Thoracic aorta (tissue), 2 donors: ENCODE results near the gene PKD1. TPM values are rescaled to one million over a fixed set of nuclear protein-coding genes. Genes with fewer than 3 reads are reported as not detected.

Source experiments
- ATAC-seq: fragments of 150-250 bp; one replicate; pipeline ENCODE4 v1.8.0; 2017; ENCODE audit warnings: low read depth; ENCODE audit not compliant: insufficient number of reproducible peaks, low FRiP score
- DNase-seq: peaks from one replicate; pipeline ENCODE4 v3.0.0-alpha.2; 2020; ENCODE audit warnings: low spot score
- H3K27ac ChIP-seq, 2 donors: fragments of 200-600 bp; sonication (generic); 1 replicate in 1 of 2; 2 replicates in 1 of 2; pipeline ENCODE4 v1.5.1; 2016; ENCODE audit warnings: mild to moderate bottlenecking in 2 of 2, moderate library complexity in 2 of 2
- H3K27me3 ChIP-seq: fragments of 200-600 bp; sonication (generic); replicated peaks from 2 replicates; pipeline ENCODE4 v1.6.0; 2016; ENCODE audit warnings: mild to moderate bottlenecking; ENCODE audit not compliant: insufficient read depth
- H3K36me3 ChIP-seq: fragments of 200-600 bp; sonication (generic); one replicate; pipeline ENCODE4 v1.5.1; 2016
- H3K4me1 ChIP-seq, 2 donors: fragments of 200-600 bp; sonication (generic); 1 replicate in 1 of 2; 2 replicates in 1 of 2; pipeline versions ENCODE4 v1.5.1 to v1.6.0; 2016; ENCODE audit warnings: low read depth in 2 of 2, mild to moderate bottlenecking in 1 of 2; ENCODE audit not compliant: control insufficient read depth in 1 of 2
- H3K4me3 ChIP-seq: fragments of 200-600 bp; sonication (generic); 2 replicates; pipeline ENCODE4 v1.5.1; 2016; ENCODE audit warnings: mild to moderate bottlenecking
- H3K9me3 ChIP-seq: fragments of 200-600 bp; sonication (generic); 2 replicates; pipeline ENCODE4 v1.5.1; 2016
- total RNA-seq, 2 donors: library from RNA; depleted of rRNA; stranded (reverse); fragments of >200 nt; gene quantifications; one replicate each; pipeline versions ENCODE4 v1.1.0 to v1.2.3, GENCODE V29; 2016
- TF ChIP-seq, protein P1 (sequence below): fragments of 200-600 bp; sonication (generic); IDR thresholded peaks from one replicate; pipeline ENCODE4 v1.5.1; 2019; ENCODE audit warnings: antibody characterized with exemption

Gene PKD1
- total RNA-seq, 2 donors from 2014 or later = 838 to 1,071 TPM

DNA sequence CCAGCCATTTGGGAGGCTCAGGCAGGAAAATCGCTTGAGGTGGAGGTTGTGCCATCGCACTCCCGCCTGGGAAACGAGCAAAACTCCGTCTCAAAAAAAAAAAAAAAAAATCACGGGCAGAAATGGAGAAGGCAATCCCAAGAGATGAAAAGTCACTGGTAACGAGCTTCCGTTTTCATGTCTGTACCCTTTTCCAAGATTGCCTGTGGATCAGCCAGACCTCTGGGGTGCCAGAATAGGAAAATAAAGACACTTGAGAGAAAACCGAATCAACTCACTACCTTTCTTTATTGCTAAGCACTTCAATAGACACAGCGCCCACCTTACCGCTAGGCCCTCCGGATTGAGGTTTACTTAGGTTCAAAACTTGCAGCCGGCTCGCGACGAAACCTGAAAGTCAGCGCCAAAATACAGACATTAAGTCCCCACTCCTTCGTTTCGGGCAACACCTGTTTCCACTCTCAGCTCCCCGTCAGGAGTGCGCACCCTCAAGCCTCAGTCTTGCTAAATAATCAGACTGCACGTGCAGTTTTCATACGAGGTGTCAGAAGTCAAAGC lies 18.9 kb upstream of the PKD1 start:
- H3K27ac ChIP-seq = peak overlapping the region; percentile 53 to 55
- DNase-seq (no peak), ATAC-seq (no peak)
- H3K4me1 ChIP-seq = peaks cover 29 to 81% of the 10 kb centered on the region in 2 donors
- TF ChIP-seq, protein P1, sequence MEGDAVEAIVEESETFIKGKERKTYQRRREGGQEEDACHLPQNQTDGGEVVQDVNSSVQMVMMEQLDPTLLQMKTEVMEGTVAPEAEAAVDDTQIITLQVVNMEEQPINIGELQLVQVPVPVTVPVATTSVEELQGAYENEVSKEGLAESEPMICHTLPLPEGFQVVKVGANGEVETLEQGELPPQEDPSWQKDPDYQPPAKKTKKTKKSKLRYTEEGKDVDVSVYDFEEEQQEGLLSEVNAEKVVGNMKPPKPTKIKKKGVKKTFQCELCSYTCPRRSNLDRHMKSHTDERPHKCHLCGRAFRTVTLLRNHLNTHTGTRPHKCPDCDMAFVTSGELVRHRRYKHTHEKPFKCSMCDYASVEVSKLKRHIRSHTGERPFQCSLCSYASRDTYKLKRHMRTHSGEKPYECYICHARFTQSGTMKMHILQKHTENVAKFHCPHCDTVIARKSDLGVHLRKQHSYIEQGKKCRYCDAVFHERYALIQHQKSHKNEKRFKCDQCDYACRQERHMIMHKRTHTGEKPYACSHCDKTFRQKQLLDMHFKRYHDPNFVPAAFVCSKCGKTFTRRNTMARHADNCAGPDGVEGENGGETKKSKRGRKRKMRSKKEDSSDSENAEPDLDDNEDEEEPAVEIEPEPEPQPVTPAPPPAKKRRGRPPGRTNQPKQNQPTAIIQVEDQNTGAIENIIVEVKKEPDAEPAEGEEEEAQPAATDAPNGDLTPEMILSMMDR = no peak
- no peaks in the 10 kb centered on the region for H3K9me3 ChIP-seq
- H3K4me3 ChIP-seq = peak overlapping the region; percentile 74
- no peaks in the 10 kb centered on the region for H3K27me3 ChIP-seq
- H3K36me3 ChIP-seq = no peaks in the 10 kb centered on the region

DNA sequence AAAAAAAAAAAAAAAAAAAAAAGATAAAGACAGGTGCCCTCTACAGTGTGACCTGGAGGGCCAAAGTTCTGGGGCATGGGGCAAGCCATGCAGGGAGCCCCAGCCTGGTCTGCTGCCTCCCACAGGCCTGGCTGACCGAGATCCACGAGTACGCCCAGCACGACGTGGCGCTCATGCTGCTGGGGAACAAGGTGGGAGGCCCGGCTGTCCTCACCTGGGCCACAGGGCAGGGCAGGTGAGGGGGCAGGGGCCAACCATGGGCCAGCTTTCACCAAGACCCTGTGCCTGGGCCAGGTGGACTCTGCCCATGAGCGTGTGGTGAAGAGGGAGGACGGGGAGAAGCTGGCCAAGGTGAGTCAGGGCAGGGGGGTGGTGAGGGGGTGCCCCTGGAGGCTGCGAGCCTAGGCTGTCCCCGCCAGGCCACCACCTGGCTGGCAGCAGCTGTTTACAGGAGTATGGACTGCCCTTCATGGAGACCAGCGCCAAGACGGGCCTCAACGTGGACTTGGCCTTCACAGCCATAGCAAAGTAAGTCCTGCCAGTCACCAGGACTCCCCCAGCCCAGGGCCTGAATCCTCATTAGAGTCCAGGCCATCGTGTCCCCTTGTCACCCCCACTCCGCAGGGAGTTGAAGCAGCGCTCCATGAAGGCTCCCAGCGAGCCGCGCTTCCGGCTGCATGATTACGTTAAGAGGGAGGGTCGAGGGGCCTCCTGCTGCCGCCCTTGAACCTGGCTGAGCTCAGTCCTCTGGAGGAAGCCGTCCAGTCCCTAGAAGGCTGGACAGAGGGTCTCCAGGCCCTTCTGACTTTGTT lies 17.2 kb upstream of the PKD1 start:
- ATAC-seq (no peak), DNase-seq (no peak)
- no peaks in the 10 kb centered on the region for H3K27me3 ChIP-seq
- H3K4me3 ChIP-seq = peak overlapping the region; percentile 74
- no peaks in the 10 kb centered on the region for H3K9me3 ChIP-seq
- H3K36me3 ChIP-seq = no peaks in the 10 kb centered on the region
- H3K27ac ChIP-seq = peak overlapping the region; percentile 51 to 72
- peaks cover 32 to 79% of the 10 kb centered on the region in 2 donors for H3K4me1 ChIP-seq
- TF ChIP-seq, protein P1 = no peak

DNA sequence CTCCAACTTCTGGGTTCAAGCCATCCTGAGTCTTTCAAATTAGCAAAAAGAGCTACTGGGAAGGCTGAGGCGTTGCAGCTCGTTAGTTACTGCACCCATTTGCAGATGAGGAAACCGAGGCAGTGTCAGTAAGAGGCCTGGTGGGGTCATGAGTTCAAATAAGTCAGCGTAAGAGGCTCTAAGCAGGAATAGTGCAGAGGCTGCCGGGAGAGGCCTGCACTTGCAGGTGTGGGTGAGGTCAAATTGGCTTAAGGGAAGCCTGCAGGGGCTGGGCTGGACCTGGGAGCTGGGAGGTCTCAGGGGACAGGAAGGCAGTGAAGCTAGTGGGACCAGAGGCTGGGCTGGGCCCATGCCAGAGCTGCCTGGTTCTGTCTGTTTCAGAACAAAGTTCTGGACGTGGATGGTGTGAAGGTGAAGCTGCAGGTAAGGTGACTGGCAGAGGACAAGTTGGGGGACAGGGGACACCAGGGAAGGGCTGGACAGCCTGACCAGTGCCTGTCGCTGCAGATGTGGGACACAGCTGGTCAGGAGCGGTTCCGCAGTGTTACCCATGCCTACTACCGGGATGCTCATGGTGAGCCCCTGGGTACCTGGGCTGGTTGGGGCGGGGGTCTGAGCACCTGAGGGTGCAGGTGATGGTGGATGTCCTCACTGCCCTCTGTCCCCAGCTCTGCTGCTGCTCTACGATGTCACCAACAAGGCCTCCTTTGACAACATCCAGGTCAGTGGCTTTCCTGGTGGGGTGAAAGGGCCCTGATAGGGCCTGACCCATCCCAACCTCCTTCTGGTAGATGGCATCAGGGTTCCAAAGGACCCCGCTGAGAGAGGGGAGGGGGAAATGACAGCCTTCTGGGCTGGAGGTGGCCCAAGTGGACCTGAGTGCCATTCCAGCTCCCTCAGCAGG lies 15.7 kb upstream of the PKD1 start:
- Histone ChIP-seq H3K27ac (no peak overlapping the region), H3K27me3 (no peaks in the 10 kb centered on the region), H3K9me3 (no peaks in the 10 kb centered on the region), H3K4me3 (no peak overlapping the region), H3K4me1 (peaks cover 26 to 70% of the 10 kb centered on the region in 2 donors), H3K36me3 (no peaks in the 10 kb centered on the region)
- TF ChIP-seq, protein P1 = no peak
- ATAC-seq = no peak
- DNase-seq = no peak

DNA sequence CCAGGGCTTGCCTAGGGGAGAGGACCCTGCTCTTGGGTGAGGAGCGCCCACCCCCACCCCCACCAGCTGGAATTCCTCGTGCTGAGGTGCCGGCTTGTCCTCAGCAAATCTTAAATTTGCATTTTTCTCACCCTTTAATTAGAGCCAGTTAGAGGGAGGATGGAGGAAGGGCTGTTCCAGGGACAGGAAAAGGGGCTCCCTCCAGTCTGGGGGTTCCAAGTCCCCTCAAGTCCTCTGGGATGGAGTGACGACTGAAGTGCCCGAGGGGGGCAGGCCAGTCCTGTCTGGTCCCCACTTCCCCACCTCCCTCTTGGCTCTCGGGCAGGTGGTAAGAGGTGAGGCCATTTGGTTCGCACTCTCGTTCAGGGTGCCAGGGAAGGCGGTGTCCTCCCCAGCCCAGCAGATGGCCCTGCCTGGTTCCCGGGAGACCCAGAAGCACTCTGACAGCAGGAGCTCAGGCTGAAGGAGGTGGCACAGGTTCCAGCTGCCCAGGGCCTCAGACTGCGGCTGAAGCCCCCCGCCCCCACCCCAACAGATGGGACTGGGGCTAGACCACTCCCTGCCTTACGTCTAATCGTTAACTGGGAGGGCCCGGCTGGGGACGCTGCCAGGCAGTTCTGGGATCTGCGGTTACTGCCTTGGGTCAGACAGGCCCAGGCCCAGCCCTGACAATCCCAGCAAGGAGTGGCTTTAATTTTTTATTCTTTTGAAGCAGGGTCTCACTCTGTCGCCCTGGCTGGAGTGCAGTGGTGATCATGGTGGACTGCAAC lies 14.9 kb upstream of the PKD1 start:
- TF ChIP-seq, protein P1 = no peak
- ATAC-seq (no peak), DNase-seq (no peak)
- Histone ChIP-seq H3K36me3 (no peaks in the 10 kb centered on the region), H3K4me3 (no peak overlapping the region), H3K27me3 (no peaks in the 10 kb centered on the region), H3K4me1 (peaks cover 24 to 70% of the 10 kb centered on the region in 2 donors), H3K27ac (no peak overlapping the region), H3K9me3 (no peaks in the 10 kb centered on the region)
